Measurements from ENCODE around the gene SH3PXD2B. TPM values are rescaled to one million over a fixed set of nuclear protein-coding genes. Genes with fewer than 3 reads are reported as not detected.

SH3PXD2B gene
- total and polyA plus RNA-seq, 2 donors (not counting 1 experiment from before 2014, with no cell fraction given) = not detected

- no peak overlapping the region for H3K9ac ChIP-seq (ENCODE audit: low read length)
- intact Hi-C loops (cut with micrococcal nuclease) = no loop called here
- no peak overlapping the region for H3K4me3 ChIP-seq (ENCODE audit: control extremely low read depth in 1 of 5, extremely low read depth in 1 of 5, insufficient read depth in 1 of 5, low read depth in 2 of 5, low read length in 4 of 5)
- no peak overlapping the region for H2AFZ ChIP-seq (ENCODE audit: insufficient read depth, low read depth, low read length, poor library complexity, severe bottlenecking)
- H3K27me3 ChIP-seq (replicated peaks in 1 of 4; ENCODE audit: control extremely low read depth in 1 of 4, control insufficient read depth in 3 of 4, insufficient read depth in 4 of 4, low read length in 3 of 4) = no peaks in the 10 kb centered on the region
- POLR2A ChIA-PET = no interaction called here
- H3K36me3 ChIP-seq (replicated peaks in 1 of 2; ENCODE audit: control extremely low read depth in 1 of 2, control insufficient read depth in 1 of 2, extremely low read depth in 1 of 2, insufficient read depth in 2 of 2, low read length in 1 of 2) = no peaks in the 10 kb centered on the region
- H3K9me3 Mint-ChIP-seq (ENCODE audit: insufficient read depth) = no peaks in the 10 kb centered on the region
- H3K4me1 ChIP-seq (ENCODE audit: control insufficient read depth in 2 of 2, insufficient read depth in 2 of 2, low read length in 2 of 2) = no peaks in the 10 kb centered on the region
- H3K4me2 ChIP-seq (replicated peaks; ENCODE audit: low read depth, low read length, poor library complexity, severe bottlenecking) = no peak overlapping the region
- H3K27ac Mint-ChIP-seq = no peak overlapping the region
- ATAC-seq (ENCODE audit: low read depth) = no peak
- H4K20me1 ChIP-seq (ENCODE audit: control insufficient read depth, insufficient read depth, low read length, poor library complexity, severe bottlenecking) = no peaks in the 10 kb centered on the region
- no CpG with 5 or more reads among the region's 5 CpGs for WGBS (ENCODE audit: insufficient coverage)
- H3K79me2 ChIP-seq (ENCODE audit: control insufficient read depth, insufficient read depth, low read length) = no peaks in the 10 kb centered on the region
- H3K27me3 Mint-ChIP-seq = peaks cover 3% of the 10 kb centered on the region
- no peaks in the 10 kb centered on the region for H3K4me1 Mint-ChIP-seq
- no peak for DNase-seq
- no peak overlapping the region for H3K4me3 Mint-ChIP-seq
- no peak for TF ChIP-seq EZH2 (IDR thresholded peaks at IDR 0.05; ENCODE audit: borderline replicate concordance, insufficient read depth, low read depth, low read length, poor library complexity, severe bottlenecking)
- TF ChIP-seq CTCF (IDR thresholded peaks at IDR 0.05) = no peak
- CTCF ChIA-PET = no interaction called here
- H3K9me3 ChIP-seq (ENCODE audit: control extremely low read depth in 1 of 3, control insufficient read depth in 2 of 3, insufficient read depth in 1 of 3, low read length in 2 of 3) = no peaks in the 10 kb centered on the region
- no peak overlapping the region for H3K27ac ChIP-seq (ENCODE audit: low read length in 2 of 2)
These were observed 69.2 kb downstream of the SH3PXD2B start for GRCh38 chr5:172385010-172385563.

- CTCF ChIA-PET = no interaction called here
- peaks cover 2% of the 10 kb centered on the region for H3K27me3 Mint-ChIP-seq
- no peaks in the 10 kb centered on the region for H3K36me3 ChIP-seq (replicated peaks in 1 of 2; ENCODE audit: control extremely low read depth in 1 of 2, control insufficient read depth in 1 of 2, extremely low read depth in 1 of 2, insufficient read depth in 2 of 2, low read length in 1 of 2)
These were observed 71.0 kb downstream of the SH3PXD2B start for GRCh38 chr5:172383191-172383802.

More at GRCh38 chr5:172383191-172383802, 71.0 kb downstream of the SH3PXD2B start:
- H3K27me3 ChIP-seq (replicated peaks in 1 of 4; ENCODE audit: control extremely low read depth in 1 of 4, control insufficient read depth in 3 of 4, insufficient read depth in 4 of 4, low read length in 3 of 4) = no peaks in the 10 kb centered on the region
- TF ChIP-seq CTCF (IDR thresholded peaks at IDR 0.05) (no peak), EZH2 (IDR thresholded peaks at IDR 0.05; ENCODE audit: borderline replicate concordance, insufficient read depth, low read depth, low read length, poor library complexity, severe bottlenecking) (no peak)
- POLR2A ChIA-PET = no interaction called here
- H3K4me3 ChIP-seq (ENCODE audit: control extremely low read depth in 1 of 5, extremely low read depth in 1 of 5, insufficient read depth in 1 of 5, low read depth in 2 of 5, low read length in 4 of 5) = no peak overlapping the region
- no peaks in the 10 kb centered on the region for H3K9me3 Mint-ChIP-seq (ENCODE audit: insufficient read depth)
- no peak overlapping the region for H3K27ac Mint-ChIP-seq
- H3K9me3 ChIP-seq (ENCODE audit: control extremely low read depth in 1 of 3, control insufficient read depth in 2 of 3, insufficient read depth in 1 of 3, low read length in 2 of 3) = no peaks in the 10 kb centered on the region
- H3K4me3 Mint-ChIP-seq = no peak overlapping the region
- no peaks in the 10 kb centered on the region for H3K79me2 ChIP-seq (ENCODE audit: control insufficient read depth, insufficient read depth, low read length)
- H3K4me2 ChIP-seq (replicated peaks; ENCODE audit: low read depth, low read length, poor library complexity, severe bottlenecking) = no peak overlapping the region
- no peak for DNase-seq
- no peaks in the 10 kb centered on the region for H3K4me1 Mint-ChIP-seq
- no peak overlapping the region for H2AFZ ChIP-seq (ENCODE audit: insufficient read depth, low read depth, low read length, poor library complexity, severe bottlenecking)
- no peak overlapping the region for H3K27ac ChIP-seq (ENCODE audit: low read length in 2 of 2)
- WGBS (ENCODE audit: insufficient coverage) = 79% methylated on average over 4 of the region's 6 CpGs
- no peak overlapping the region for H3K9ac ChIP-seq (ENCODE audit: low read length)
- H3K4me1 ChIP-seq (ENCODE audit: control insufficient read depth in 2 of 2, insufficient read depth in 2 of 2, low read length in 2 of 2) = no peaks in the 10 kb centered on the region
- ATAC-seq (ENCODE audit: low read depth) = no peak
- intact Hi-C loops (cut with micrococcal nuclease) = no loop called here
- no peaks in the 10 kb centered on the region for H4K20me1 ChIP-seq (ENCODE audit: control insufficient read depth, insufficient read depth, low read length, poor library complexity, severe bottlenecking)

Measured in B cell (primary cell).